ENCODE results near the gene STIP1. TPM values are rescaled to one million over a fixed set of nuclear protein-coding genes. Genes with fewer than 3 reads are reported as not detected.
"Not testable (repeated sequence)": the region's sequence is repeated elsewhere in the genome, so short reads cannot be mapped to it uniquely, and the experiment has no call there.

The STIP1 gene
- total RNA-seq, 1 experiment from 2014 or later: 306 TPM

- no peak for DNase-seq (ENCODE audit: low read depth)
These were observed 49.6 kb downstream of the STIP1 start for GRCh38 chr11:64235437-64236161.

GRCh38 chr11:64237484-64237951 lies 51.5 kb downstream of the STIP1 start:
- DNase-seq (ENCODE audit: low read depth): no peak

GRCh38 chr11:64238076-64238475 lies 52.1 kb downstream of the STIP1 start:
- DNase-seq (ENCODE audit: low read depth): no peak

GRCh38 chr11:64238999-64239398 lies 53.0 kb downstream of the STIP1 start:
- no peak for DNase-seq (ENCODE audit: low read depth)

- DNase-seq (ENCODE audit: low read depth): no peak
These were observed 53.9 kb downstream of the STIP1 start for GRCh38 chr11:64239662-64240434.

GRCh38 chr11:64240435-64241240 lies 54.7 kb downstream of the STIP1 start, which contains the start of gene FKBP2:
Gene FKBP2 (plus strand): TSS chr11:64241095. CDS start chr11:64242388, 1,293 bp downstream.
- peak; percentile 95 for DNase-seq (ENCODE audit: low read depth)

- DNase-seq (ENCODE audit: low read depth): peak; percentile 97
These were observed 55.2 kb downstream of the STIP1 start for GRCh38 chr11:64241241-64241490.

- DNase-seq (ENCODE audit: low read depth): peak; percentile 68
These were observed 55.8 kb downstream of the STIP1 start for GRCh38 chr11:64241491-64242374.

- no peak for DNase-seq (ENCODE audit: low read depth)
These were observed 57.4 kb downstream of the STIP1 start for GRCh38 chr11:64243236-64243854.

GRCh38 chr11:64244107-64244506 lies 58.1 kb downstream of the STIP1 start:
- no peak for DNase-seq (ENCODE audit: low read depth)

GRCh38 chr11:64244966-64245365 lies 59.0 kb downstream of the STIP1 start:
- no peak for DNase-seq (ENCODE audit: low read depth)

- peak; percentile 64 for DNase-seq (ENCODE audit: low read depth)
These were observed 59.4 kb downstream of the STIP1 start for GRCh38 chr11:64245401-64245796.

GRCh38 chr11:64245797-64246620 lies 60.0 kb downstream of the STIP1 start:
- peak; percentile 98 for DNase-seq (ENCODE audit: low read depth)

GRCh38 chr11:64246621-64246870 lies 60.6 kb downstream of the STIP1 start:
- not testable (repeated sequence) for DNase-seq (ENCODE audit: low read depth)

- peak; percentile 87 for DNase-seq (ENCODE audit: low read depth)
These were observed 61.1 kb downstream of the STIP1 start, which contains the start of gene PPP1R14B for GRCh38 chr11:64246871-64247728. Gene PPP1R14B (minus strand): TSS chr11:64246943. CDS start chr11:64246673, 270 bp downstream.

GRCh38 chr11:64247729-64248531 lies 62.0 kb downstream of the STIP1 start:
- DNase-seq (ENCODE audit: low read depth): no peak

GRCh38 chr11:64248578-64248977 lies 62.6 kb downstream of the STIP1 start:
- DNase-seq (ENCODE audit: low read depth): no peak

GRCh38 chr11:64249038-64249437 lies 63.1 kb downstream of the STIP1 start:
- no peak for DNase-seq (ENCODE audit: low read depth)
